Motor neuron (in vitro differentiated cells): ENCODE results near the gene DYNC1I2. TPM values are rescaled to one million over a fixed set of nuclear protein-coding genes. Genes with fewer than 3 reads are reported as not detected.
"Not testable (repeated sequence)": the region's sequence is repeated elsewhere in the genome, so short reads cannot be mapped to it uniquely, and the experiment has no call there.

Source experiments
- ATAC-seq, 8 experiments: fragments of 200-7000 bp; cut with Tn5 transposase; replicated peaks in 6 of 8; 2 replicates each; pipeline ENCODE4 v1.8.0; 2021; ENCODE audit warnings: mild to moderate bottlenecking in 8 of 8, moderate library complexity in 8 of 8
- H3K27ac ChIP-seq, 2 donors: fragments of 250-450 bp; sonication (Bioruptor Pico); 2 replicates each; pipeline ENCODE4 v1.9.0; 2021; ENCODE audit warnings: antibody characterized with exemption in 2 of 2, mild to moderate bottlenecking in 2 of 2, moderate library complexity in 1 of 2
- H3K4me1 ChIP-seq, 2 donors: fragments of 250-450 bp; sonication (Bioruptor Pico); replicated peaks in 1 of 2; 2 replicates each; pipeline ENCODE4 v1.6.1; 2021; ENCODE audit warnings: antibody characterized with exemption in 2 of 2, mild to moderate bottlenecking in 2 of 2, moderate library complexity in 1 of 2
- H3K4me3 ChIP-seq, 5 donors: fragments of 250-450 bp; sonication (Bioruptor Pico); 2 replicates each; pipeline ENCODE4 v1.9.0; 2021; ENCODE audit warnings: antibody characterized with exemption in 5 of 5, mild to moderate bottlenecking in 5 of 5, moderate library complexity in 4 of 5
- WGBS, 10 experiments: fragments of 450-650 bp; shearing (Covaris generic); methylation state at CpG; one replicate each; pipeline ENCODE4 v1.0.0; 2022; 5-methylcytosine and 5-hydroxymethylcytosine counted together
- in situ Hi-C, 9 experiments: fragments of 400-800 bp; cut with MboI; loops; one replicate each; pipeline ENCODE4 v1.15.0; 2021; ENCODE audit warnings: low sequenced_read_pairs in 9 of 9, low pct_unique_long_range_greater_than_20kb in 2 of 9; ENCODE audit not compliant: unreplicated experiment in 9 of 9
- total RNA-seq, 8 experiments: library from RNA; unstranded; fragments of 300-600 nt; gene quantifications; 2 replicates each; pipeline versions ENCODE4 v1.2.3 to v1.2.4, GENCODE V29; 2022

Gene DYNC1I2
- total RNA-seq, 8 experiments from 2014 or later, result 103 to 164 (median 145) TPM

- H3K27ac ChIP-seq, H3K4me3 ChIP-seq, H3K4me1 ChIP-seq, ATAC-seq, in situ Hi-C loops: not testable (repeated sequence)
- 88 to 100% (median 100%) methylated on average over 1 of the region's 1 CpG; no CpG with 5 or more reads in 2 of the 10 experiments for WGBS, 10 experiments
Measured at GRCh38 chr2:171758762-171759161, 71.5 kb downstream of the DYNC1I2 start.

- H3K4me3 ChIP-seq, H3K27ac ChIP-seq, ATAC-seq, H3K4me1 ChIP-seq, in situ Hi-C loops: not testable (repeated sequence)
- 93 to 100% (median 100%) methylated on average over 1 to 2 of the region's 4 CpGs; no CpG with 5 or more reads in 7 of the 10 experiments for WGBS, 10 experiments
Measured at GRCh38 chr2:171761176-171761575, 73.9 kb downstream of the DYNC1I2 start.

GRCh38 chr2:171762879-171763573, 75.8 kb downstream of the DYNC1I2 start:
- peak in 4 of 8 experiments; percentile 26 to 45 (median 41) for ATAC-seq
- no peak overlapping the region for H3K4me3 ChIP-seq
- in situ Hi-C loops, result no loop called here

GRCh38 chr2:171763602-171764001, 76.3 kb downstream of the DYNC1I2 start:
- WGBS, 10 experiments, result 71 to 100% (median 93%) methylated on average over 1 to 3 of the region's 3 CpGs; no CpG with 5 or more reads in 1 of the 10 experiments
- no peak for ATAC-seq

More at GRCh38 chr2:171762879-171763573, 75.8 kb downstream of the DYNC1I2 start:
- 83 to 100% (median 87%) methylated on average over 1 to 2 of the region's 2 CpGs; no CpG with 5 or more reads in 6 of the 10 experiments for WGBS, 10 experiments
- Histone ChIP-seq H3K27ac (no peak overlapping the region), H3K4me1 (no peaks in the 10 kb centered on the region)

GRCh38 chr2:171771463-171771862, 84.2 kb downstream of the DYNC1I2 start:
- no peak for ATAC-seq
- H3K27ac ChIP-seq, result no peak overlapping the region
- no peak overlapping the region for H3K4me3 ChIP-seq
- H3K4me1 ChIP-seq, result no peaks in the 10 kb centered on the region
- in situ Hi-C loops, result no loop called here

More at GRCh38 chr2:171763602-171764001, 76.3 kb downstream of the DYNC1I2 start:
- H3K4me3 ChIP-seq, result no peak overlapping the region
- in situ Hi-C loops, result no loop called here
- H3K27ac ChIP-seq, result no peak overlapping the region
- H3K4me1 ChIP-seq, result no peaks in the 10 kb centered on the region

GRCh38 chr2:171772373-171772772, 85.1 kb downstream of the DYNC1I2 start:
- WGBS, 10 experiments, result 83 to 100% (median 92%) methylated on average over 2 to 5 of the region's 5 CpGs; no CpG with 5 or more reads in 1 of the 10 experiments
- H3K27ac ChIP-seq, result no peak overlapping the region
- in situ Hi-C loops, result no loop called here
- ATAC-seq, result no peak
- no peak overlapping the region for H3K4me3 ChIP-seq
- no peaks in the 10 kb centered on the region for H3K4me1 ChIP-seq

GRCh38 chr2:171774581-171774980, 87.3 kb downstream of the DYNC1I2 start:
- no CpG with 5 or more reads among the region's 35 CpGs for WGBS, 10 experiments
- H3K4me3 ChIP-seq, in situ Hi-C loops, ATAC-seq, H3K27ac ChIP-seq, H3K4me1 ChIP-seq: not testable (repeated sequence)

- Histone ChIP-seq H3K4me1 (no peaks in the 10 kb centered on the region), H3K27ac (no peak overlapping the region), H3K4me3 (no peak overlapping the region)
- no peak for ATAC-seq
- in situ Hi-C loops, result no loop called here
- WGBS, 10 experiments, result 82 to 100% (median 100%) methylated on average over 1 to 3 of the region's 3 CpGs; no CpG with 5 or more reads in 1 of the 10 experiments
Measured at GRCh38 chr2:171778515-171778914, 91.2 kb downstream of the DYNC1I2 start.

GRCh38 chr2:171785450-171785849, 98.2 kb downstream of the DYNC1I2 start:
- in situ Hi-C loops, result no loop called here

GRCh38 chr2:171787333-171788072, 100.2 kb downstream of the DYNC1I2 start:
- 71 to 96% (median 88%) methylated on average over 2 to 7 of the region's 11 CpGs for WGBS, 10 experiments
- no peak overlapping the region for H3K4me3 ChIP-seq
- in situ Hi-C loops, result no loop called here
- no peaks in the 10 kb centered on the region for H3K4me1 ChIP-seq
- ATAC-seq, result no peak
- H3K27ac ChIP-seq, result no peak overlapping the region

More at GRCh38 chr2:171785450-171785849, 98.2 kb downstream of the DYNC1I2 start:
- Histone ChIP-seq H3K27ac (no peak overlapping the region), H3K4me1 (no peaks in the 10 kb centered on the region), H3K4me3 (no peak overlapping the region)
- ATAC-seq, result no peak
- 50 to 100% (median 78%) methylated on average over 2 to 3 of the region's 3 CpGs; no CpG with 5 or more reads in 4 of the 10 experiments for WGBS, 10 experiments

GRCh38 chr2:171788316-171788993, 101.2 kb downstream of the DYNC1I2 start:
- Histone ChIP-seq H3K4me1 (no peaks in the 10 kb centered on the region), H3K4me3 (no peak overlapping the region), H3K27ac (no peak overlapping the region)
- ATAC-seq, result no peak
- in situ Hi-C loops, result no loop called here
- 10 to 86% (median 57%) methylated on average over 1 to 7 of the region's 7 CpGs for WGBS, 10 experiments

GRCh38 chr2:171789956-171790355, 102.7 kb downstream of the DYNC1I2 start:
- Histone ChIP-seq H3K4me1 (peaks cover 0 to 2% of the 10 kb centered on the region in 2 donors), H3K4me3 (no peak overlapping the region), H3K27ac (no peak overlapping the region)
- no peak for ATAC-seq
- in situ Hi-C loops, result no loop called here
- 80 to 100% (median 86%) methylated on average over 2 to 6 of the region's 6 CpGs; no CpG with 5 or more reads in 5 of the 10 experiments for WGBS, 10 experiments

GRCh38 chr2:171791361-171791760, 104.1 kb downstream of the DYNC1I2 start:
- ATAC-seq, result peak in 1 of 8 experiments; percentile 17
- H3K4me3 ChIP-seq, result no peak overlapping the region
- H3K27ac ChIP-seq, result no peak overlapping the region
- H3K4me1 ChIP-seq, result peaks cover 0 to 5% of the 10 kb centered on the region in 2 donors
- WGBS, 10 experiments, result 61 to 100% (median 84%) methylated on average over 1 to 4 of the region's 4 CpGs
- in situ Hi-C loops, result no loop called here
